ENCODE results near the gene SUDS3.
"Not testable (repeated sequence)": the region's sequence is repeated elsewhere in the genome, so short reads cannot be mapped to it uniquely, and the experiment has no call there.

SUDS3 gene, protein sequence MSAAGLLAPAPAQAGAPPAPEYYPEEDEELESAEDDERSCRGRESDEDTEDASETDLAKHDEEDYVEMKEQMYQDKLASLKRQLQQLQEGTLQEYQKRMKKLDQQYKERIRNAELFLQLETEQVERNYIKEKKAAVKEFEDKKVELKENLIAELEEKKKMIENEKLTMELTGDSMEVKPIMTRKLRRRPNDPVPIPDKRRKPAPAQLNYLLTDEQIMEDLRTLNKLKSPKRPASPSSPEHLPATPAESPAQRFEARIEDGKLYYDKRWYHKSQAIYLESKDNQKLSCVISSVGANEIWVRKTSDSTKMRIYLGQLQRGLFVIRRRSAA

GRCh38 chr12:118376089-118377020 is at the start of gene SUDS3:
Gene SUDS3 (plus strand): TSS chr12:118376555. CDS start chr12:118376692, 137 bp downstream.
- DNase-seq: peak; percentile 94

GRCh38 chr12:118326991-118327390 is 49.4 kb upstream of the SUDS3 start:
- no peak for DNase-seq

- DNase-seq: no peak
These were observed 49.0 kb upstream of the SUDS3 start for GRCh38 chr12:118327391-118327790.

GRCh38 chr12:118328486-118329330 is 47.6 kb upstream of the SUDS3 start:
- DNase-seq: no peak

DNA sequence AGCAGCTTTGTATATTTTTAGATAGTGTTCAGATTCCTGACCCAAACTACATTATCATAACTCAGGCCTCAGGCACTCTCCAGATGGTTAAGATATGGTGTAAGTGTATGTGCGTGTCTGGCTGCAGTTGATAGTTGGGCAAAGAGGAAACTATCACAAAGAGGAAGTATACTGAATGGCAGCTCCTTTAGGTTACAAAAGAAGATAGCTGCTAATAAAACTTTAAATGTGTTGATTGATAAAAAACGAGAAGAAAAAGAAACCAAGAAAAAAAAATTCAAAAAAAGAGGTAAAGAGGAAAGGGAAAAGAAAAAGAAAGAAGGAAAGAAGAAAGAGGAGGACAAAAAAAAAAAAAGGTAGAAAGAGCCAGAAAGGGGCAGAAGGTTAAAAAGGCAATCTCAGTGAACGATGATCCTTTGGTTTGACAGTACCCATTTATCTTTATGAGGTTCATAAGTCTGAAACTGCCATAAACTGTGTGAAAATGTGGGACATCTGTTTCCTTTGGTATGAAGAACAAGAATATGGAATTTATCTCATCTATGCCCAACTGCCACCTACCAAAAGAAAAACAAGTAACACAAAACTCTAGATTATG is 45.8 kb upstream of the SUDS3 start:
- no peak for DNase-seq

DNA sequence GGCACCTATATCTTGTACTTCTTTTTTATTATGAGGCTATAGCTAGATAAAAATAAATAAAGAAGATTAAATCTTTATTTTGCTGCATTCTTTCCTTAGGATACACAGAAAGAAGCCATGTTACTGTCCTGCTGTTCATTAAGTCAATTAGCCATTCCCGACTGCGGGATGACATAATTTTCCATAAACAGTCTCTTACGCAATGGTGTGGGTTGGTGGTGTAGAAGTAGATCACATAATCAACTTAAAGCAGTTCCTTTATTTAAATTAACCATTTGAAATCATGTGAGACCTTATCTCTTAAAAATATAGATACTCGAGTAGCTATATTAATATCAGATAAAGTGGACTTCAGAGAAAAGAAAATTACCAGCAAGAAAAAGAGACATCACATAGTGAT is 43.8 kb upstream of the SUDS3 start:
- no peak for DNase-seq

- DNase-seq: no peak
These were observed 42.1 kb upstream of the SUDS3 start for GRCh38 chr12:118334241-118334640.

DNA sequence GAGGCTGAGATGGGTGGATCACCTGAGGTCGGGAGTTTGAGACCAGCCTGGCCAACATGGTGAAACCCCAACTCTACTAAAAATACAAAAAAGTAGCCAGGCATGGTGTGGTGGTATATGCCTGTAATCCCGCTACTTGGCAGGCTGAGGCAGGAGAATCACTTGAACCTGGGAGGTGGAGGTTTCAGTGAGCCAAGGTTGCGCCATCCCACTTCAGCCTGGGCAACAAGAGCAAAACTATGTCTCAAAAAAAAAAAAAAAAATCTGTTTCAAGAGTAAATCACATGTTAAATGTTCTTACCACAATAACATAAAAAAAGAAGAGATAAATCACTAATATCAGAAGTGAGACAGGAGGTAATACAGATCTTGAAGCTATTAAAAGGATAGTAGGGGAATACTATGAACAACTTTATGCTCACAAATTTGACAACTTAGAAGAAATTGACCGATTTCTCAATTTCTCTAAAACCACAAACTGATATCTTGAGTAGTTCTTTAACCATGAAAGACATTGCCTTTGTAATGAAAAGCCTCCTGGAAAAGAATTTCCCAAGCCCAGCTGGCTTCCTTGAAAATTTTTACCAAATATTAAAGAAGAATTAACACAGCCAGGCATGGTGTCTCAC is 41.3 kb upstream of the SUDS3 start:
- DNase-seq: no peak

DNA sequence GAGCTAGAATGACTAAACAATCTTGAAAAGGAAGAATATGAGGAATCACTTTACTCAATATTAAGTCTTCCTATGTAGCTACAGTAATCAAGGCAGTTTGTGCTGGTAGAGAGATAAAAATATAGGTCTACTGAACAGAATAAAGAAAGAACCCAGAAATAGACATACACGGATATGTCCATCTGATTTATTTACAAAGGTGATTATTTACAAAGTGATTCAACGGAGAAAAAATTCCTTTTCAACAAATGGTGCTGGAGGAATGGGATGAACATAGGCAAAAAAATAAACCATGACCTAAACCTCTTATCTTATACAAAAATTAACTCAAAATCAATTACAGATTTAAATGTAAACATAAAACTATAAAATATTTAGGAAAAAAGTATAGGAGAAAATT is 40.2 kb upstream of the SUDS3 start:
- DNase-seq: no peak

DNA sequence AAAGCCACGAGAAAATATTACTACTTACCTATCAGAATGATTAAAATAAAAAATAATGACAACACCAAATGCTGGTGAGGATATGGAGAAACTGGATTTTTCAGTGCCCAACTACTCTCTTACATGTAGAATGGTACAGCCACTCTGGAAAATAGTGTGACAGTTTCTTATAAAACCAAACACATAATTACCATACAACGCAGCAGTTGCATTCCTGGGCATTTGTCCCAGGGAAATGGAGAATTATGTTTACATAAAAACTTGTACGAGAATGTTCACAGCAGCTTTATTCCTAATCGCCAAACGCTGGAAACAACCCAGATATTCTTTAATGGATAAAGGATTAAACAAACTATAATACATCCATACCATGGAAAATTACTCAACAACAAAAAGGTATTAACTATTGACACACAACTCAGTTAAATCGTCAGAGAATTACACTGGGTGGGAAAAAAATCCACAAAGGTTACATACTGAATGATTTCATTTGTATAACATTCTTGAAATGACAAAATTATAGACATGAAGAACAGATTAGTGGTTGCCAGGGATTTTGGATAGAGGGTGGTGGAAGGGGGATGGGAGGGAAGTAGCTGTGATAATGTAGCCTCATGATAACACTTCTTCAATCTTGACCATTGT is 39.0 kb upstream of the SUDS3 start:
- DNase-seq: no peak

DNA sequence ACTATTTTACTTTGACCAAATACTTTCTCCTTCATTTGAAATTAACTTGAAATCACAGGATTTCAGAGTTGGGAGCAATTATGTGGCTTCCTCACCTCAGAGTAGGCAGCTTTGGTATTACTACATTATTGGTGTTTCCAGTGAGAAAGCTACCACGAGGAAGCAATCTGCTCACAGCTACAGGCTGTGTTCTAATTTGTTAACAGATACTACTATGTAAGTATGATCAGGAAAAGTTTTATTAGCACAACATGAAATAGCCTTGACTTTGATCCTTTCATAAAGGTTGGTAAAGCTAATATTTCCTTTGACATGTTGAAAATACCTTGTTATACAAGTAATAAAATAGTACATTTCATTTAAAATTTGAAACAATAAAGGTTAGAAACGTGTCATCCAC is 34.3 kb upstream of the SUDS3 start:
- DNase-seq: no peak

GRCh38 chr12:118344829-118345228 is 31.5 kb upstream of the SUDS3 start:
- no peak for DNase-seq

GRCh38 chr12:118345355-118345754 is 31.0 kb upstream of the SUDS3 start:
- no peak for DNase-seq

- DNase-seq: no peak
These were observed 29.5 kb upstream of the SUDS3 start for GRCh38 chr12:118346895-118347294.

- DNase-seq: no peak
These were observed 28.4 kb upstream of the SUDS3 start for GRCh38 chr12:118347916-118348315.

GRCh38 chr12:118350908-118351559 is 25.3 kb upstream of the SUDS3 start:
- no peak for DNase-seq

DNA sequence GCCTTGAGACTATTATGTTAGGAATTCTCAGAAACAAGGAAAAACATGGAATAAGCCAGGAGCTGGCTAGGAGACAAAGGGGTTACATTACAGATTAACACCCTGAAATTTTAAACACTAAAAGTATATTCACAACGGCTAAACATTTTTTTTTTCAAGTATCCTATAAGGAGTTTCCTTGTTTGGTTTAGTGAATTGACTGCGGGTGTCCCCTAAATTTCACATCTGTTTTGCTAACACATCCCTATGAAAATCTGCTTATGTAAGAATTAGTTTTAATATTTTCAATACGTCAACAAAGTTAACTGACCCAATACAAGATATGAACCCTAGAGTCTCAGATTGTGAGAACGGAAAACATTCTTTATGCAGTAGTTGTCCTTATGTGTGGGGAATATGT is 22.6 kb upstream of the SUDS3 start:
- DNase-seq: no peak

- not testable (repeated sequence) for DNase-seq
These were observed 21.9 kb upstream of the SUDS3 start for GRCh38 chr12:118354503-118354902.

- DNase-seq: no peak
These were observed 21.5 kb upstream of the SUDS3 start for GRCh38 chr12:118354903-118355302.

GRCh38 chr12:118355843-118356242 is 20.5 kb upstream of the SUDS3 start:
- DNase-seq: no peak

GRCh38 chr12:118356809-118357256 is 19.5 kb upstream of the SUDS3 start:
- no peak for DNase-seq
